Endothelial cell of umbilical vein (primary cell): ENCODE results near the gene COL4A2. TPM values are rescaled to one million over a fixed set of nuclear protein-coding genes. Genes with fewer than 3 reads are reported as not detected.

Experiments used
- BruUV-seq: library from RNA; stranded (reverse); fragments of 400-500 nt; replicated peaks from 2 replicates; lab custom pipeline; 2021; lab: Mats Ljungman, UMichigan
- CTCF ChIA-PET: fragments of 300-600, 350-600 bp; sonication (Branson Sonifier 250); formaldehyde crosslinking; loops from one replicate; lab custom pipeline; 2021; ENCODE audit warnings: antibody characterized with exemption, inconsistent platforms; lab: Charles Lee
- POLR2A ChIA-PET: fragments of 300-600, 350-600 bp; sonication (Branson Sonifier 250); formaldehyde crosslinking; loops from one replicate; lab custom pipeline; 2021; ENCODE audit warnings: antibody characterized with exemption, inconsistent platforms; lab: Charles Lee
- DNase-seq: peaks from one replicate; pipeline ENCODE4 v3.0.0-alpha.2; 2011; ENCODE audit warnings: low read depth, low spot score
- FAIRE-seq: peaks from 2 replicates; lab custom pipeline; 2011; peaks lifted over from hg19 to GRCh38; lab: Jason Lieb, UNC
- H2AFZ ChIP-seq: 2 replicates; pipeline ENCODE4 v1.6.0; 2012; ENCODE audit warnings: low read depth, low read length, control low read depth, inconsistent platforms
- H3K27ac ChIP-seq: 2 replicates; pipeline ENCODE4 v1.5.1; 2011; ENCODE audit warnings: low read depth, mild to moderate bottlenecking, control low read depth, low read length, moderate library complexity; ENCODE audit not compliant: insufficient read depth
- H3K27me3 ChIP-seq, 2 experiments: 2 replicates each; pipeline versions ENCODE4 v1.6.0 to v1.6.1; 2011; ENCODE audit warnings: low read length in 2 of 2, mixed read lengths in 1 of 2; ENCODE audit not compliant: control insufficient read depth in 2 of 2, insufficient read depth in 2 of 2
- H3K36me3 ChIP-seq, 2 experiments: 2 replicates in 1 of 2; 3 replicates in 1 of 2; pipeline ENCODE4 v1.5.1; 2011; ENCODE audit warnings: low read length in 2 of 2, mild to moderate bottlenecking in 1 of 2, moderate library complexity in 1 of 2; ENCODE audit not compliant: control insufficient read depth in 2 of 2, insufficient read depth in 2 of 2; ENCODE audit errors: extremely low read depth in 1 of 2
- H3K4me1 ChIP-seq: 3 replicates; pipeline ENCODE4 v1.5.1; 2011; ENCODE audit warnings: mild to moderate bottlenecking, low read length; ENCODE audit not compliant: control insufficient read depth, insufficient read depth; ENCODE audit errors: extremely low read depth
- H3K4me2 ChIP-seq: 2 replicates; pipeline ENCODE4 v1.6.1; 2011; ENCODE audit warnings: low read length, control low read depth, mixed read lengths; ENCODE audit not compliant: insufficient read depth
- H3K4me3 ChIP-seq, 3 experiments: fragments of 200-600 bp in 1 of 3; sonication (generic), shearing (Covaris generic) in 1 of 3; replicated peaks in 1 of 3; 2 replicates each; pipeline ENCODE4 v1.5.1; 2011 to 2016; ENCODE audit warnings: control low read depth in 3 of 3, low read length in 3 of 3, mild to moderate bottlenecking in 2 of 3, inconsistent platforms in 1 of 3, low read depth in 1 of 3, moderate library complexity in 1 of 3; ENCODE audit not compliant: insufficient read depth in 1 of 3
- H3K79me2 ChIP-seq: 2 replicates; pipeline ENCODE4 v1.6.0; 2012; ENCODE audit warnings: low read length, inconsistent platforms; ENCODE audit not compliant: control insufficient read depth, insufficient read depth
- H3K9ac ChIP-seq: replicated peaks from 2 replicates; pipeline ENCODE3; 2011; ENCODE audit warnings: low read length, control low read depth; ENCODE audit not compliant: insufficient read depth; ENCODE audit errors: extremely low read depth
- H3K9me1 ChIP-seq: replicated peaks from 3 replicates; pipeline ENCODE4 v1.6.0; 2011; ENCODE audit warnings: mild to moderate bottlenecking, low read length; ENCODE audit not compliant: control insufficient read depth, insufficient read depth; ENCODE audit errors: extremely low read depth
- H3K9me3 ChIP-seq: replicated peaks from 2 replicates; pipeline ENCODE4 v1.5.1; 2012; ENCODE audit warnings: low read length, inconsistent platforms; ENCODE audit not compliant: control insufficient read depth, insufficient read depth
- H4K20me1 ChIP-seq: replicated peaks from 2 replicates; pipeline ENCODE3; 2011; ENCODE audit warnings: mild to moderate bottlenecking, low read length; ENCODE audit not compliant: control insufficient read depth, insufficient read depth; ENCODE audit errors: extremely low read depth
- EZH2 ChIP-seq: IDR thresholded peaks from 2 replicates; pipeline ENCODE4 v1.6.1; 2012; ENCODE audit warnings: borderline replicate concordance, low read depth, mild to moderate bottlenecking, moderate library complexity, low read length, inconsistent platforms; ENCODE audit not compliant: severe bottlenecking
- FOS ChIP-seq: IDR thresholded peaks from 2 replicates; pipeline ENCODE4 v1.6.1; 2011; ENCODE audit warnings: mild to moderate bottlenecking, low read length, moderate library complexity, borderline replicate concordance; ENCODE audit not compliant: insufficient read depth
- GATA2 ChIP-seq: IDR thresholded peaks from 2 replicates; pipeline ENCODE4 v1.7.0; 2011; ENCODE audit warnings: low read depth, mild to moderate bottlenecking, moderate library complexity, mixed read lengths, low read length; ENCODE audit not compliant: insufficient read length, insufficient read depth
- JUN ChIP-seq: IDR thresholded peaks from 2 replicates; pipeline ENCODE4 v1.6.1; 2011; ENCODE audit warnings: borderline replicate concordance, low read depth; ENCODE audit not compliant: insufficient read length, insufficient read depth
- MYC ChIP-seq: IDR thresholded peaks from one replicate; pipeline ENCODE4 v1.6.1; 2011; ENCODE audit warnings: mild to moderate bottlenecking, low read depth, low read length
- POLR2A ChIP-seq: IDR thresholded peaks from 2 replicates; pipeline ENCODE4 v1.6.1; 2012; ENCODE audit warnings: low read depth, mild to moderate bottlenecking, control low read depth, low read length
- POLR2AphosphoS5 ChIP-seq: IDR thresholded peaks from 2 replicates; pipeline ENCODE4 v1.6.1; 2012; ENCODE audit warnings: low read depth, mild to moderate bottlenecking, control low read depth, low read length, moderate library complexity; ENCODE audit not compliant: insufficient read depth
- dilution Hi-C: fragments of 300-500 bp; cut with MboI; formaldehyde crosslinking; loops from one replicate; pipeline ENCODE4 v1.15.0; 2019; ENCODE audit warnings: low sequenced_read_pairs; ENCODE audit not compliant: extremely low pct_ligation_motif_present
- intact Hi-C: fragments of 100-400 bp; cut with micrococcal nuclease; formaldehyde crosslinking; loops from one replicate; pipeline ENCODE4 v1.10.0; 2022
- polyA plus RNA-seq, 4 experiments: library from polyadenylated mRNA; depleted of rRNA in 3 of 4; stranded (reverse) in 3 of 4; unstranded in 1 of 4; fragments of >200 nt; gene quantifications; 2 replicates each; pipeline versions ENCODE4 v1.2.1 to v1.2.3, GENCODE V29; 2011 to 2012; ENCODE audit warnings: missing spikeins in 1 of 4
- total RNA-seq: library from RNA; stranded (reverse); gene quantifications from 2 replicates; pipeline ENCODE4 v1.2.3, GENCODE V29; 2021
- TF ChIP-seq, protein P1 (sequence below), 2 donors: IDR thresholded peaks; 1 replicate in 1 of 2; 2 replicates in 1 of 2; pipeline ENCODE4 v1.5.1; 2011; ENCODE audit warnings: low read length in 2 of 2, mild to moderate bottlenecking in 2 of 2, moderate library complexity in 2 of 2, control low read depth in 1 of 2, inconsistent platforms in 1 of 2, low read depth in 1 of 2; ENCODE audit not compliant: insufficient read depth in 1 of 2; ENCODE audit errors: extremely low read depth in 1 of 2
- TF ChIP-seq, protein P2 (sequence below): IDR thresholded peaks from 2 replicates; pipeline ENCODE4 v1.6.1; 2011; ENCODE audit not compliant: insufficient read depth, insufficient read length

Gene COL4A2
- total and polyA plus RNA-seq, 2 donors (not counting 3 experiments of a cell fraction or from before 2014, with no cell fraction given): 792 to 940 TPM

DNA sequence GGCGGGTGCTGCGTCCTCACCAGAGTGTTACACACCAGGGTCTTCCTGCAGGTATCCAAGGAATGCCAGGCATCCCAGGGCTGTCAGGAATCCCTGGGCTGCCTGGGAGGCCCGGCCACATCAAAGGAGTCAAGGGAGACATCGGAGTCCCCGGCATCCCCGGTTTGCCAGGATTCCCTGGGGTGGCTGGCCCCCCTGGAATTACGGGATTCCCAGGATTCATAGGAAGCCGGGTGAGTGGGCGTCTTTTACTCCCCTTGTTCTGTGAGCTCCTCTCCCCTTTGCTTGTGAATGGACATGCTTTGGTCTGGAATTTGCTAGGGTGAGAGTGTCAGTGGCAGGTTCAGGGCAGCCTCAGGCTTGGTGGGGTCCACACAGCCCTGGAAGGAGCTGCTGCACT lies 178.5 kb downstream of the COL4A2 start:
- Histone ChIP-seq H4K20me1 (no peaks in the 10 kb centered on the region), H2AFZ (no peak overlapping the region), H3K4me1 (no peaks in the 10 kb centered on the region), H3K4me3 (no peak overlapping the region), H3K79me2 (no peaks in the 10 kb centered on the region), H3K9ac (no peak overlapping the region), H3K27me3 (no peaks in the 10 kb centered on the region), H3K9me1 (no peaks in the 10 kb centered on the region), H3K27ac (no peak overlapping the region), H3K9me3 (no peaks in the 10 kb centered on the region), H3K36me3 (peaks cover 17 to 34% of the 10 kb centered on the region in 2 experiments), H3K4me2 (no peak overlapping the region)
- FAIRE-seq (no peak), DNase-seq (no peak)
- no TSS peak for BruUV-seq
- ChIA-PET POLR2A (no interaction called here), CTCF (interaction anchor here (1.3 kb wide), 1 partner anchor 14 kb away, joined by 3 read pairs; no protein-coding TSS in a partner anchor)
- no peak for TF ChIP-seq FOS
- TF ChIP-seq POLR2A: no peak
- TF ChIP-seq MYC: no peak
- TF ChIP-seq, protein P1, sequence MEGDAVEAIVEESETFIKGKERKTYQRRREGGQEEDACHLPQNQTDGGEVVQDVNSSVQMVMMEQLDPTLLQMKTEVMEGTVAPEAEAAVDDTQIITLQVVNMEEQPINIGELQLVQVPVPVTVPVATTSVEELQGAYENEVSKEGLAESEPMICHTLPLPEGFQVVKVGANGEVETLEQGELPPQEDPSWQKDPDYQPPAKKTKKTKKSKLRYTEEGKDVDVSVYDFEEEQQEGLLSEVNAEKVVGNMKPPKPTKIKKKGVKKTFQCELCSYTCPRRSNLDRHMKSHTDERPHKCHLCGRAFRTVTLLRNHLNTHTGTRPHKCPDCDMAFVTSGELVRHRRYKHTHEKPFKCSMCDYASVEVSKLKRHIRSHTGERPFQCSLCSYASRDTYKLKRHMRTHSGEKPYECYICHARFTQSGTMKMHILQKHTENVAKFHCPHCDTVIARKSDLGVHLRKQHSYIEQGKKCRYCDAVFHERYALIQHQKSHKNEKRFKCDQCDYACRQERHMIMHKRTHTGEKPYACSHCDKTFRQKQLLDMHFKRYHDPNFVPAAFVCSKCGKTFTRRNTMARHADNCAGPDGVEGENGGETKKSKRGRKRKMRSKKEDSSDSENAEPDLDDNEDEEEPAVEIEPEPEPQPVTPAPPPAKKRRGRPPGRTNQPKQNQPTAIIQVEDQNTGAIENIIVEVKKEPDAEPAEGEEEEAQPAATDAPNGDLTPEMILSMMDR (IDR thresholded peaks at IDR 0.05; ENCODE audit: extremely low read depth in 1 of 2, insufficient read depth in 1 of 2, low read depth in 1 of 2, low read length in 2 of 2): no peak
- no peak for TF ChIP-seq EZH2
- no peak for TF ChIP-seq POLR2AphosphoS5
- TF ChIP-seq, protein P2, sequence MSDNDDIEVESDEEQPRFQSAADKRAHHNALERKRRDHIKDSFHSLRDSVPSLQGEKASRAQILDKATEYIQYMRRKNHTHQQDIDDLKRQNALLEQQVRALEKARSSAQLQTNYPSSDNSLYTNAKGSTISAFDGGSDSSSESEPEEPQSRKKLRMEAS: no peak
- TF ChIP-seq JUN: no peak
- no peak for TF ChIP-seq GATA2
- dilution Hi-C loops (no loop called here), intact Hi-C loops (no loop called here)
